ENCODE measurements around the gene HDAC11. TPM values are rescaled to one million over a fixed set of nuclear protein-coding genes. Genes with fewer than 3 reads are reported as not detected.

The HDAC11 gene
- total RNA-seq, 2 experiments from 2014 or later = 4.5 to 4.6 TPM

GRCh38 chr3:13477943-13478342 lies 2.2 kb upstream of the HDAC11 start:
- no peak for ATAC-seq (ENCODE audit: poor library complexity)
- Histone ChIP-seq H3K27me3 (ENCODE audit: control insufficient read depth in 1 of 2, insufficient read depth in 2 of 2, low read length in 2 of 2) (no peaks in the 10 kb centered on the region), H3K4me3 (ENCODE audit: low read length) (no peak overlapping the region), H3K36me3 (ENCODE audit: insufficient read depth, low read length) (no peaks in the 10 kb centered on the region), H3K27ac (ENCODE audit: low read depth in 1 of 2, low read length in 2 of 2) (no peak overlapping the region), H3K9me3 (ENCODE audit: control insufficient read depth in 1 of 2, insufficient read depth in 1 of 2, low read length in 2 of 2) (no peaks in the 10 kb centered on the region), H3K4me1 (ENCODE audit: insufficient read depth, low read length) (peaks cover 23% of the 10 kb centered on the region)
- Mint-ChIP-seq H3K36me3 (ENCODE audit: low read depth) (peaks cover 5% of the 10 kb centered on the region), H3K4me3 (peak overlapping the region; percentile 68), H3K27ac (no peak overlapping the region), H3K27me3 (no peaks in the 10 kb centered on the region), H3K9me3 (no peaks in the 10 kb centered on the region), H3K4me1 (ENCODE audit: low read depth) (peaks cover 3% of the 10 kb centered on the region)
- TF ChIP-seq, protein P1, sequence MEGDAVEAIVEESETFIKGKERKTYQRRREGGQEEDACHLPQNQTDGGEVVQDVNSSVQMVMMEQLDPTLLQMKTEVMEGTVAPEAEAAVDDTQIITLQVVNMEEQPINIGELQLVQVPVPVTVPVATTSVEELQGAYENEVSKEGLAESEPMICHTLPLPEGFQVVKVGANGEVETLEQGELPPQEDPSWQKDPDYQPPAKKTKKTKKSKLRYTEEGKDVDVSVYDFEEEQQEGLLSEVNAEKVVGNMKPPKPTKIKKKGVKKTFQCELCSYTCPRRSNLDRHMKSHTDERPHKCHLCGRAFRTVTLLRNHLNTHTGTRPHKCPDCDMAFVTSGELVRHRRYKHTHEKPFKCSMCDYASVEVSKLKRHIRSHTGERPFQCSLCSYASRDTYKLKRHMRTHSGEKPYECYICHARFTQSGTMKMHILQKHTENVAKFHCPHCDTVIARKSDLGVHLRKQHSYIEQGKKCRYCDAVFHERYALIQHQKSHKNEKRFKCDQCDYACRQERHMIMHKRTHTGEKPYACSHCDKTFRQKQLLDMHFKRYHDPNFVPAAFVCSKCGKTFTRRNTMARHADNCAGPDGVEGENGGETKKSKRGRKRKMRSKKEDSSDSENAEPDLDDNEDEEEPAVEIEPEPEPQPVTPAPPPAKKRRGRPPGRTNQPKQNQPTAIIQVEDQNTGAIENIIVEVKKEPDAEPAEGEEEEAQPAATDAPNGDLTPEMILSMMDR (IDR thresholded peaks at IDR 0.05) = no peak
- DNase-seq = peak in 1 of 14 experiments; percentile 11
- POLR2A ChIA-PET = no interaction called here
- intact Hi-C loops (cut with DNase I, micrococcal nuclease) = loop anchor here in 1 of 2 experiments (2.0 kb wide), 1 partner anchor 25 kb away; no protein-coding TSS in a partner anchor
- CTCF ChIA-PET = no interaction called here

GRCh38 chr3:13479332-13479581 lies 849 bp upstream of the HDAC11 start:
- peak overlapping the region; percentile 97 for H3K4me3 Mint-ChIP-seq
- H3K27me3 Mint-ChIP-seq = no peaks in the 10 kb centered on the region
- Histone ChIP-seq H3K27me3 (ENCODE audit: control insufficient read depth in 1 of 2, insufficient read depth in 2 of 2, low read length in 2 of 2) (no peaks in the 10 kb centered on the region), H3K4me1 (ENCODE audit: insufficient read depth, low read length) (peaks cover 31% of the 10 kb centered on the region), H3K4me3 (ENCODE audit: low read length) (peak overlapping the region; percentile 95), H3K9me3 (ENCODE audit: control insufficient read depth in 1 of 2, insufficient read depth in 1 of 2, low read length in 2 of 2) (no peaks in the 10 kb centered on the region), H3K36me3 (ENCODE audit: insufficient read depth, low read length) (no peaks in the 10 kb centered on the region), H3K27ac (ENCODE audit: low read depth in 1 of 2, low read length in 2 of 2) (peak overlapping the region; percentile 79 to 80)
- POLR2A ChIA-PET = interaction anchor here (0.6 to 3.6 kb wide), 21 partner anchors 7 to 1172 kb away, joined by 3 to 26 read pairs (median 6); partner anchors contain the start of genes LSM3, NUP210, RPL32 and WNT7A
- peaks cover 4% of the 10 kb centered on the region for H3K4me1 Mint-ChIP-seq (ENCODE audit: low read depth)
- H3K27ac Mint-ChIP-seq = peak overlapping the region; percentile 96
- DNase-seq (peak in 2 of 14 experiments; percentile 30 to 50), ATAC-seq (ENCODE audit: poor library complexity) (peak; percentile 5)
- TF ChIP-seq, protein P1 (IDR thresholded peaks at IDR 0.05) = no peak
- CTCF ChIA-PET = interaction anchor here (0.8 to 1.6 kb wide), 3 partner anchors 18 to 401 kb away, joined by 4 to 5 read pairs (median 4); partner anchors contain the start of gene WNT7A
- peaks cover 5% of the 10 kb centered on the region for H3K36me3 Mint-ChIP-seq (ENCODE audit: low read depth)
- intact Hi-C loops (cut with DNase I, micrococcal nuclease) = loop anchor here (1.0 to 2.0 kb wide), 2 partner anchors 26 to 28 kb away; no protein-coding TSS in a partner anchor
- no peaks in the 10 kb centered on the region for H3K9me3 Mint-ChIP-seq

- Mint-ChIP-seq H3K9me3 (no peaks in the 10 kb centered on the region), H3K36me3 (ENCODE audit: low read depth) (peaks cover 5% of the 10 kb centered on the region), H3K4me3 (peak overlapping the region; percentile 93), H3K27ac (peak overlapping the region; percentile 68), H3K27me3 (no peaks in the 10 kb centered on the region), H3K4me1 (ENCODE audit: low read depth) (peaks cover 17% of the 10 kb centered on the region)
- intact Hi-C loops (cut with DNase I, micrococcal nuclease) = loop anchor here (1.0 to 10.0 kb wide), 4 partner anchors 59 to 642 kb away; partner anchors contain the start of gene CHCHD4 (in 1 of the 2)
- Histone ChIP-seq H3K4me3 (ENCODE audit: low read length) (peak overlapping the region; percentile 55), H3K9me3 (ENCODE audit: control insufficient read depth in 1 of 2, insufficient read depth in 1 of 2, low read length in 2 of 2) (no peaks in the 10 kb centered on the region), H3K27ac (ENCODE audit: low read depth in 1 of 2, low read length in 2 of 2) (no peak overlapping the region), H3K36me3 (ENCODE audit: insufficient read depth, low read length) (no peaks in the 10 kb centered on the region), H3K4me1 (ENCODE audit: insufficient read depth, low read length) (peaks cover 45% of the 10 kb centered on the region), H3K27me3 (ENCODE audit: control insufficient read depth in 1 of 2, insufficient read depth in 2 of 2, low read length in 2 of 2) (no peaks in the 10 kb centered on the region)
- ChIA-PET CTCF (interaction anchor here (0.9 to 1.7 kb wide), 5 partner anchors 29 to 400 kb away, joined by 3 to 5 read pairs (median 4); partner anchors contain the start of gene WNT7A), POLR2A (interaction anchor here (0.5 to 3.6 kb wide), 34 partner anchors 9 to 1634 kb away, joined by 3 to 26 read pairs (median 5); partner anchors contain the start of genes CHCHD4, LSM3, NUP210 and RAF1)
- DNase-seq (peak in 10 of 14 experiments; percentile 11 to 79 (median 41)), ATAC-seq (ENCODE audit: poor library complexity) (peak; percentile 26)
- TF ChIP-seq, protein P1 (IDR thresholded peaks at IDR 0.05) = no peak
Measured at GRCh38 chr3:13480340-13481318, 523 bp downstream of the HDAC11 start.

All from CD4-positive, alpha-beta T cell (primary cell).